GM12801 (cell line): ENCODE measurements around the gene RPS6KB2.

Experiments
- CTCF ChIP-seq: IDR thresholded peaks from one replicate; pipeline ENCODE4 v1.5.1; 2011; ENCODE audit warnings: control low read depth; ENCODE audit not compliant: insufficient read length; ENCODE audit errors: extremely low read depth

Gene RPS6KB2

GRCh38 chr11:67387069-67387468 lies 41.2 kb upstream of the RPS6KB2 start:
- TF ChIP-seq CTCF: no peak

- no peak for TF ChIP-seq CTCF
Measured at GRCh38 chr11:67387518-67387917, 40.8 kb upstream of the RPS6KB2 start.

GRCh38 chr11:67389477-67389876 lies 38.8 kb upstream of the RPS6KB2 start:
- TF ChIP-seq CTCF: no peak

- TF ChIP-seq CTCF: no peak
Measured at GRCh38 chr11:67390947-67391303, 37.4 kb upstream of the RPS6KB2 start.

- TF ChIP-seq CTCF: no peak
Measured at GRCh38 chr11:67391304-67392182, 36.8 kb upstream of the RPS6KB2 start, which contains the start of gene RAD9A. TSS of gene RAD9A (plus strand) at chr11:67391986. CDS start at chr11:67392045, 59 bp downstream.

GRCh38 chr11:67392183-67392715 lies 36.0 kb upstream of the RPS6KB2 start:
- no peak for TF ChIP-seq CTCF

- TF ChIP-seq CTCF: no peak
Measured at GRCh38 chr11:67393437-67393836, 34.9 kb upstream of the RPS6KB2 start.
